HG03460 (cell line): ENCODE results near the gene ARMH3.
A peak's percentile ranks its signal among the peaks of the same experiment; 100 is the strongest.

Experiments used
- ATAC-seq: cut with Tn5 transposase; IDR thresholded peaks from one replicate; pipeline ENCODE4 v1.9.1; 2021; ENCODE audit not compliant: unreplicated experiment

The ARMH3 gene

DNA sequence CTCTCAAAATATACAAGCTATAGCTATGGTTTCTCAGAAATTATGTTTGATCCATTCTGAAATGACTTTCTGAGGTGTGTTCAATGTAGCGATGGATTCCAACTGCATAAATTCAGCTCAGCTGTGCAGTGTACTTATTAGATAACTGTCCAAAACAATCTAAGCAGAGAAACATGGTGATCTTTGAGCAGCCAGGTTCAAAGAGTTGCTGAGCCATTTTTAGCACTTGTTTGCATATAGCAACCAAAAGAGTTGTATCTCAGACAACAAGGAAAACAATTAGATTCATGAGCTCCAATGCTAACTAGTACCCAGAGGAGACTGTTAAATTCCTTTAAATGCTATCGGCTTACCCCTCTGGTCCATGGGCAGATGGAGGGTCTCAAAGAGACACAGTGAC, 196.4 kb downstream of the ARMH3 start:
- ATAC-seq, result no peak

DNA sequence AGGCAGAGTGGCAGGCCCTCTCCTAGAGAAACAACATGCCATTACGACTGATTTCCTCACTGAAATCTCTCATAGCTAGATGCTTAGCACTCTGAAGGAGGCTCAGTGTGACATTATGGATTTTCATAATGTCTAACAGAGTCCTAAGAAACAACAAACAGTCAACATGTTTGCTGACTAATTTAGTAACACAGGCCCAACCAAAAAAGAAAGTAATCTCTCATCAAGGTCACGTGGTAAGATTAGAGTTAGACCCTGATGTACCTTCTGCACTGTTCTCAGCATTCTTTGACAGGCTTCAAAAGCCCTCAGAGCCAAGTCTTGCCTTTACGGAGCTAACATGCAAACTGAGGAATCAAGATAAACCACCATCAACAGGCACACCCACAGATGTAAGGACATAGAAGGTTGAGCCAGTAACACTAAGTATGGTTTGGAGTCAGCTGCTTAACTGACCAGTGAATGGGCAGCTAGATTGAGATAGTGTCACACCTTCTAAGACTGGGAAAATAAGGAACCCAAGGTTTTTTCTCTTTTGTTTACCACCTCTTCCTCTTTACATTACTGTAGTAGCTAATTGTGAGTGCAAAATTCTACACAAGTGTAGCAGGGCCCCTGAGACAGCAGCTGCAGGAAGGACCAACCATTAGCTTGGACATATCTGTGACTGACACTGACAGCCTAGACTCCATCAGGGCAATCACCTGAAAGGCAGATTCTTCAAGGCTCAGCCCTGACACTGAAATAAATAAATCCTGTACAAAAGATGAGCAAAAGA, 197.1 kb downstream of the ARMH3 start:
- no peak for ATAC-seq

DNA sequence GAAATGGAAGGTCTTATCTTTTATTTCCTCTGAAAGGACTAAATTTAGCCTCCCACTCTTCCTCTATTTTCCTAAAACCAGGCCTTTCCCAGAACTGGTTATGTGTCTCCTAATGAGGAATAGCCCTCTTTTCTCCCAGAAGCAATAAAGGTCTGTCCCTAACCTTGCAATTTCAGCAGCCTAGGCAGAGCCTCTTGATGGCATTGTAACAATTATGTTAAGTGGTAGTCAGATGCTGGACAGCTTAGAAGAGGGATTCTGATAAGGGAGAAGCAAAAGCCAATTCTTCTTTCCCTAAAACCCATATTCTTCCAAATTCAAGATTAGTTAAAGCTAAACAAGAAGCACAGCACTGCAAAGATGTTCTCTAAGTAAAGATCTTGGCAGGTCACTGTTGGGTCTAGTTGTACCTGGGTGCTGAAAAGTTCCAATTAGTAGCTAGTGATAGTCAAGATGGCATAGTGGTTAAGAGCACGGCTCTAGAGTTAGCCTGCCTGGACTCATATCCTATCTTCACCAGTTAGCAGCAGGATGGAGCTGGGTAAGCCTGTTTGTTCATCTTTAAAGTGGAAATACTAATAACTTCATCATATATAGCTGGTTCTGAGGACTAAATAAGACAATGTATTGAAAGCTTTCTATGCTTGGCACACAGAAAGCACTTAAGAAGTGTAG, 198.0 kb downstream of the ARMH3 start:
- no peak for ATAC-seq

DNA sequence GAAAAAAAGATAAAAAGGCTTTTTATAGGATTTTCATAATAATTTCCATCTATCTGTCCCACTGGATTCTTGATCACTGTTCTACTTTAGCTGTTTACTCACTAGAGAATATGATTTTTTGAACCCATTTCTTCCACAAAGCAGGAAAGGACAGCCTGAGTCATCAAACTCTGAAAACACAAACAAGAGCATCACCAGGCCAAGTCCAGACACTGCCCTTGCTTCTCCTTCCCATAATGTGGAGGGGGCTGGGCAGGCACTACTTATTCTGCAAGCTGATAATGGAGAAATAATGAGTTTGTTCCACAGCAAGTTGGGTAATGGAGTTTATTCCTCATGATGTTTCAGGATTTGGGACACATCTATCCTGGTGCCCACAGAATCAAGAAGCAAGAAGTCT, 199.3 kb downstream of the ARMH3 start:
- ATAC-seq, result no peak

DNA sequence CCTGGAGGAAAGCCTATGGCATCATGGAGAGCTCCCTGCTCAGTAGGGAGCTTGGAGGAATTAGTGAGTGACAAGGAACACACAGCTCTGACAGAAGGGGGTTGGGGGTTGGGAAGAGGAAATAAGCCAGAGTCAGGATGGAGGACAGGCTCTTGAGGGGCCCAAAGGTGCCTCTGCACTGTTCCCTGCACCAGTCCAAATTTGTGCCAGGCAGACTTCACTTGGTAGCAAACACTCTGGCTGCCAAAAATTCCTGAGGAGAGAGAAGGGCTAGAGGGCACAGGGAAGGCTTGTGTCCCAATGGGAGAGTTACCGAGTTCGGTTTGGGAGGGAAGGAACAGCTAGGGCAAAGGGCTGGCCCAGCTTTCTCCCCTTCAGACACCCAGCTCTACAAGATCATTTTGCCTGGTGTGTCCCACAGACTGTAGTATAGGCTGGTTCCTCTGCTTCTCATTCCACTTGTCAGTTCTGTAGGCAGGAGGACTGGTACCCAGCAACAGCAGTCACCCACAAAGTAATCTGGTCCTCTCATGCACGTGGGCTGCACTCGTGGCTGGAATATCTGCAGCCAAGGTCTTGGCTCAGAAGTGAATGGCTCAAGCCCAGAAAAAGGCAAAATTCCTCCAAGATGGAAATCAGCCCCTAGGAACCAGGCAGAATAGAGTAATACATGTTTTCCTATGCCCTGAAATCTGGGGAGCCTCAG, 204.4 kb downstream of the ARMH3 start:
- no peak for ATAC-seq

DNA sequence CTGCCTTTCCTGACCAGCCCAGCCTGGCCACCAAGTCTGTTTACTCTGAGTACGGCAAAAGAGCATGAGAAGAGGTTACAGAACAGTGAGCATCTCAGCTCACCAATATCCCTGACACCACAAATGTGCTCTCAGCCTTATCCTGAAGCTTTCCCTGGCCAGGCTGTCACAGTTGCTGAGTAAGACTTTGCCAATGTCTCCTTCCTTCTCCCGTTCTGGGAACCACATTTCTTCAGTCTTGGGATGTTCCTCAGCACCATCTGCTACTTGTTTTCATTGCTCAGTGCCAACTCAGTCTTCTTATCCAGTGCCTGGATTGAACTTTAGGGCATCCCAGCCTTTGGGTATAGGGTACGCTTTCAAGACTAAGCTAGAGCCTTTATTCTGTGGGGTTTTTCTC, 205.2 kb downstream of the ARMH3 start:
- ATAC-seq, result no peak

DNA sequence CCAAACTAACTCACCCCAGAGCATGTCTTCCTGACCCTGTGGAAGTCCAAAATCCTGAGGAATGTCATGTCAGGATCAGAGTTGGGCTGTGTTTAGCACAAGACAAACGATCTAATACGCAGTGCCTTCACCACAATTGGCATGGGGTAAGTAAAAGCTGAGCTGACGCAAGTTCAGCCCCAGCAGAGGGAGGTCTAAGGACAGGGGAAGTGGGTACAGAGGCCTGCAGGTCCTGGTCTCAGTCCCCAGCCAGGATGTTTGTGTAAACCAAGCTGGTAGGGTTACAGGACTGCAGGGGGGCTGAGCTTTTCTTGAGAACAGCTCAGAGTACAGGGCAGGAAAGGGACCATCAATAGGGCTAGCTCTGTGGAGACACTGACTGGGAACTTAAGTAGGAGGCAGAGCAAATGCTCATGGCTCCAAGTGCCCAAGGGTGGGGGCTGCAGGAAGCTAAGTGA, 207.1 kb downstream of the ARMH3 start:
- ATAC-seq, result no peak

DNA sequence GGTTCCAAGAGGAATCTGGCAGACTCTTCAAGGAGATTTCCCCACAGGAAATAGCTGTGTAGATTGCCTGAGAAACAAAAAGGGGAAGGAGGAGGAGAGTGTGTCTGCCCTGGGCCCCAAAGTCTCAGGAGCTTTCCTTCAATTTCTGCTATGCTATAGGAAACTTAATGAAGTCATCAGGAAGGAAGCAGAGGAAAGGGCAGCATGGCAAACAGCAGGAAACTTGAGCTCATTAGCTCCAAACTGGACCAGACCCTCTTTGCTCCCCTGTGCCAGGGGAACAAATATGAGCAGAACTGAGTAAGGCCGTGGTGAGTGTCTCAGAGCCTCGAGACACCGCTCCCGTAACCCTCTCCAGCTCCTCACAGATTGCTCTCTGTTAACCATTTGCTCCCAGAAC, 207.6 kb downstream of the ARMH3 start:
- ATAC-seq, result no peak

DNA sequence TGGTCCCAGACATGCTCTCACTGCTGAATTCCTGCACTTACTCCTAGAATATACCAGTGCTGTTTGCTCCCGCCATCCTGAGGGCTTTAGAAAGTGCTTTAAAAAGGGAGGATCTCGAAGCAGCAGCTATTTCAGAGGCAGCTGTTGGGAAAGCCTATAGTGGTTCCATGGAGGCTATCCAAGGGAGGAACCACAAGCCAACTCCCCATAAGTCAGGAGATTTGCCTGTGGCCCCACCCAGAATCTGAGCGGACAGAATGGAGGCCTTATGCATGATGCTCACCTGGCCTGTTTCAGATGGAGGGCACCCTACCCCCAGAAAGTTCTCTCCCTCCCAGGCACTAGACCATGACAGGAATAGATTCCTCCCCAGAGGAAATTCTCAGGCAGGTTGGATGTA, 210.1 kb downstream of the ARMH3 start:
- ATAC-seq, result no peak

DNA sequence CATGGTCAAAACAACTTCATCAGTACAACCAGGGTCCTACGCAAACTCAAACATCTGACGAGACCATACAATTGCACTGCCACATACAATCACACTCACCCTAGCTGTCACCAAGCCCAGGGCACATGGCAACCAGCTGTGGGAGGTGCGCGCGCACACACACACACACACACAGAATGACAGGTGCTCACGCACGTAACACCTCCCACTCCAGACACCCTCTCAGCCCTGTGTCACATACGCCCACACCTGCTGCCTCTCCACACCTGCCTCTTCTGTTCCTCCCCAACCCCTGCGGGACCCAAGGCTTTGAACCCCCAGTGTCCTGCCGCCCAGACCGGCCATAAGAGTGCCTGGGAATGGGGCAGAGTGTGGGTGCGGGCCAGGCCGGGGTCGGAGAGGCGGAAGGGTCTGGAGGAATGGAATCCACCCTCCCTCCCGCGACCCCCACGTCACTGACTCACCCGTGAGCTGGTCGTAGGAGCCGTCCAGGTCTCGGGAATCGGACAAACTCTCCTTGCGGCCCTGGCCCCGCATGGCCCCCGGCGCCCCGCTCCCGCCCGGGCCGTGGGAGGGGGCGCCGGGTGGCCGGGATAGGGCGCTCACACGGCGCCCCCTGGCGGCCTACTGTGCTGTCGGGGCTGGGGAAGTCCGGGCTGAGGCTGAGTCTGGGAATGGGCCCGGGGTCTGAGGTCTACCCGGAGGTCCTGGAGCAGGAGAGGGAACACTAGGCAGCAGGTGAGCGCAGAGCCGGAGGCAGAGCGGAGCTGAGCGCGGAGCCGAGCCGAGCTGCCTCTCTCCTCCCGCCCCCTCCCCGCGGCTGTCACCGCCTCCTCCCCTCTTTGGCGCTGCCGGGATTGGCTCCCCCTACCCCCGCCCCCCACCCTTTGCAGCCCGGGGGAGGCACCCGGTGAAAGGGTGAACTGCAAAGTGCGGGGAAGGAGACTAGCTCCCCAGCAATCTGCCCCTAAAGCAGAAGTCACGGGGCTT, 212.6 kb downstream of the ARMH3 start, which contains the start of gene KCNIP2:
Gene KCNIP2 (minus strand): TSS at position 769 of the 990 bp plus-strand sequence. CDS start 232 bp downstream, at position 537.
- ATAC-seq, result no peak

DNA sequence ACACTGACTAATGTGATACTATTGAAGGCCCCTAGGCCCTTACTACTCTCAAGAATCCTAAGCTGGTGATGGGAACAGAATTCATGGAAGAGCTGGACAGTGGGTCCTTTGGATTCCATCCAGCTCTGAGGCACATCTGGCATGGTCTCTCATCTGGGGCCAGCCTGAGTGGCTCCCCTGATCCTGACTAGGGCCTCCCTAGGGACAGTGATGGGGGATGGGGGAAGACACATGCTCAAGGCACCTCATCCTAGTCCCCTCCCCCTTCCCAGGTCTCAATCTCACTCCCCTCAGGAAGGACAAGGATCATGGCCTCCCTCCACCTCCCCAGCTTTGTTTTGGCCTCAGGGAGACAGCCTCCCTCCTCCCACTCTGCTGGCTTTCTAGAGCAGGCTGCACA, 214.1 kb downstream of the ARMH3 start:
- no peak for ATAC-seq

DNA sequence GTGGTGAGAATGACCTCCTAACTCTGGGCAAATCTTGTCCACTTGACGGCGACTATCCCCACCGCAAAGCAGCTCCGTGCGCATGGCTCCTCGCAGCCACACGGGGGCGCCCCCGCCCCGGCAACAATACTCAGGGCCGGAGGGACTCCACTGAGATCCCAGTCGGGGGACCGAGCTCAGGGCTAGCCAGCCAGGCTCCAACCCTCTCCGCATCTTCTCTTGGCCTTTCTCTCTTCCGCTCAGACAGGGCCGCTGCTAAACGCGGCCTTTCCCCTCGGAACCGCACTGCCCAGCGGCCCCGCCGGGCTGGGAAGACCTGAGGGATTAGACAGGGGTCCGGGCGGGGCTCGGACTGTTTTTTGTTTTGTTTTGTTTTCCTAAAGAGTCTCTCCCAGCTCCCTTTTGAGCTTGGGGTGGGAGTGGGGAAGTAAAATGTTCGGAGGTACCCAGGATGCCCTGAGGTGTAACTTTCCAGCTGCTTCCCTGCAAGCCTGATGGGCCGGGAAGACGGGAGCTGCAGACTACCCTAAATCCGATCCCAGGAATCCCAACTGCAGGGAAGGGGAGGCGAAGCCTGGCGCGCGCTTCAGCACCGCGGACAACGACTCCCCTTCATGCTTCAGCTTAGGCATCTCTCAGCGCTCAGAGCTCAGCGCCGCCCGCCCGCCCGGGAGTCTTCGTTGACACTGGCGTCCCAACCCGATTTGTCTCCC, 215.1 kb downstream of the ARMH3 start:
- peak; percentile 51 for ATAC-seq

DNA sequence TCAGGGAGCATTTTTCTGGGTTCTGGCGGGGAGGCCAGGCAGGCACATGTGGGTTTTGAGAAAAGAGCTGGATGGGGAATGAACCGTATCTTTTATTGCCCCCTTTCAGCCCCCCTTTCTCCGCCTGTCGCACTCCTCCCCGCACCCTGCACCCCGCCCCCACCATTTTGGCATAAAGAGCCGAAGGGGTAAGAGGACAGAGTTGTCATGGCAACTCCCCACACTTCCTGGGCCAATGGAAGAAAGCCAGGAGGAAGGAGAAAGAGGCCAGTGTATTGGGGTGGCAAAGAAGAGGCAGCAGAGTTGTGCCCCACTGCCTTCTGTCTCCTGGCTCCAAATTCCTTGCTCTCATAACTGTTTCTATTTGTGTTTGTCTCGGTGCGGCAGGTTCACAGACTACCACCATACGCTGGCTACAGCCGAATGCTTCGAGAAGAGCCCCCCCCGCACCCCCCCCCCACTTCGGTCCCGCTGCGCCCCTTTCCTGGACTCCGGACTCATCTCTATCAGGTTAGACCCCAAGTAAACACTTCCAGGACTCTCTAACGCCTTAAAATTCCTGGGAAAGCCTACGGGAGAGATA, 215.8 kb downstream of the ARMH3 start:
- ATAC-seq, result no peak

DNA sequence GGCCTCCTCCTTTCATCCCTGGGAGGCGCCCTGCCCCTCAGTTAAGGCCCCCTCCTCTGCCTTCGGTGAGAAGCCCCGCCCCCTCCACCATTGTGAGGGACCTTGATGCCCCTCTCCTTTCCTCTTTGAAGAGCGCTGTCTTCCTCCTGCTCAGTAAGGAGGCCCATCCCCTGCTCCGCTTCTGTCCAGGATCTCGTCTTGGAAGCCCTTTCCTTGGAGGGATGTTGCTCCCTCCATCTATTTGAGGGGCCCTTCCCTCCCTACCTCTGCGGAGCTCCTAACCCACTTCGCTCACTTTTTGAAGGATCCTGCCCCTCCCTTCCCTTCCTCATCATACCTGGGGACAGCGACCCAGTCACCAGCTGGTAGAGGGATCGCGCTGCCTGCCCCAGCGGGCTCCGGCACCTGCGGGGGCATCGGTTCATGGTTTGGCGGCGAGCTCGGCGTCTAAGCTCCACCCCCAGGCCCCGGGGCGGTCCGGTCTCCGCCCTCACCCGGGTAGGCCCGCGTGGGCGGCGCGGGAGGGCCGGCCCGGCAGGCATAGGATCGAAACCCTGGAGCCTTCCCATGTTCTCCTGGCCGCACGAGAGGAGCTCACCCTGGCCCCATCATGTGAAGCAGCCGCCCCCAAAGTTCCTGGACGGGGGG, 216.4 kb downstream of the ARMH3 start:
- no peak for ATAC-seq

DNA sequence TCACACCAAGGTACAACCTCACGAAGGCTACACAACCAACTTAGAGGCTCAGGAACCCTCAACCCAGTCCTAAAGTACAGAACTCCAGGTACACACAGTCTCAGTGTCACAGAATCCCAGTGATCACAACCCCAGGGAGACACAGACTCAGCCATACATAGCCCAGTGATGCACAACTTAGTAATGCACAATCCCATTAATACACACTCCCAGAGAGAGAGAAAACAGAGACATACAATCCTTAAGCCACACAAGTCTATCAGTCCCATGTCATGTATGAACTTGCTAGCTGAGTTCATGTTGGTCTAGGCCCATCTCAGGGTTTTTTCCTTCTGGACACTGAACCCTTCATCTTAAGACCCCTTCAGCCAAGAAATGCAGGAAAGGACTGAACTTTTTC, 217.0 kb downstream of the ARMH3 start:
- ATAC-seq, result no peak

DNA sequence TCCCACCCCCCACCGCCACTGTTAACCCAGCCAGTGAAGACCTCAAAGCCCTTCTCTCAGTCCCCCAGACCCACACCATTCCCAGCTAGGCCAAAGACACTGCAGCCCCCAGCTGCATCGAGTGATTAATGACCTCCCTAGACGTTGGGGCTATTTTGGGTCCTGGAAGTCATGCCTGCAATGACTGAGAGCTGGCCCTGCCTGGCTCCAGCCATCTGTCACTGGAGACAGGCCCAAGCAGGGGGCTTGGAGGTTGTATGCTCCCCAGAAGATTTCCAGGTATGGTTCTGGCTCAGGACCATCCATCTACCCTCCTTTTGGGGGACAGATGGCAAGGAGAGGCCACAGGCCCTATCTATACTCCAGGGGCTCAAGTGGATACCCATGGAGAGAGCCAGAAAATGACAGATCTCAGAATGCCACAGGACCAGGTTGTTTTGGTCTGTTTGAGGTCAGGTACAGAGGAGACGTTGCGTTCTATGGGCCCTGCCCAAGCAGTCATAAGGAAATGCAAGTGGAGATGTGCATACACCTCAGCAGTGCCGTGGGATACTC, 217.5 kb downstream of the ARMH3 start:
- ATAC-seq, result no peak

DNA sequence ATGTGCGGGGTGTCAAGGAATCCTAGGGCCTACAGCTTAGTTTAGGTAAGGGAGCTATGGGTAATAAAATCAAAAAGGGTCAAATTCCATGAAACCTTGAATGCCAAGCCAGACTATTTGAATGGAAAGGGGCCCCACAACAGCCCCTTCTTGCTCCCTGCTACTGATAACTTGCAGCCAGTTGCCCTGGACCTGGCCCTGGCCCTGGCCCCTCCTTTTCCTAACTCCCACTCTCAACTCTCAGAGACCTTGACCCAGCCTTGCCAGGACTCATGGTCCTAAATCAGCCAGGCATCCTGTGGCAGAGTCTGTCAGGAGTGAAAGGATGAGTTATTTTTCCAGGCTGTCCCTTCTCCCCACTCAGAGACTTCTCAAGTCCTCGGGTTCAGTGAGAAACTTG, 218.2 kb downstream of the ARMH3 start:
- no peak for ATAC-seq

DNA sequence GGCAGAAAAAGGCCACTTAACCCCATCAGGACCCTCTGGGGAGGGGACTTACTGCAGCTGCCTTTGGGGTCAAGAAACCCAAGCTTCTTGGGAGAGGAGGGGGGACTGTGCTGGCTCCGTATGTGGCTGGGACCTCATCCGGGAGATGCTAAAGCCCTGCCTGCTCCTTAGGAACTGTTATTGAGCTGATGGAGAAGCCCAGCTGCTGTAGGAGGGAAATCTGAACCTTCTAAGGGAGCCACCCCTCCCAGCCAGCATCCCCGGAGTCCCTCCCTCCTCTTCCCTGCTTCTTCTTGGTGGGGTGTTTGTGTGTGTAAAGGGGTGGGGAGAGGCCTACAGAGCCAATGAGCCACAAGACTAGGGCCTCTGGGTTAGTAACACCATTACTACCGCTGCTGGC, 220.6 kb downstream of the ARMH3 start:
- no peak for ATAC-seq

DNA sequence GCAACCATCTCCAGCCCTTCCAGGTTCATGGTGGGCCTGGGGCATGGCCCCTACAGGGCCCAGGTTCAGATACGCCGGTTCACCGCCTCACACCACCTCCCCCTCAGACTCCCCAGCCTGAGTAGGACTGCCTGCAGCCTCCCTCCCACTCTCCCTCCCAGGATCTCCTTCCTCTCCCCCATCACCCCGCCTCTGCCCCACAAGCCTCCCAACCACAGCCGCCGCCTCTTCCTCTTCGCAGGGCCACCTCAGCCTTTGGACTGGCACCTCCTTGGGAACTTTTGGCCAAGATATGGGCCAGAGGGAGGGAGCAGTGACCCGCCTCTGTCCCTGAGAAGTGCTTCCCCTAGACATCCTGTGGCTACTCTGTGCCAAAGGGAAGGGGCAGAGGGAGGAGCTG, 221.6 kb downstream of the ARMH3 start:
- ATAC-seq, result no peak
